ENCODE measurements around the gene FCRL4. TPM values are rescaled to one million over a fixed set of nuclear protein-coding genes. Genes with fewer than 3 reads are reported as not detected.
"Not testable (repeated sequence)": the region's sequence is repeated elsewhere in the genome, so short reads cannot be mapped to it uniquely, and the experiment has no call there.

FCRL4 gene
- total and polyA plus RNA-seq, 2 donors, result not detected

GRCh38 chr1:157580179-157580827, 17.6 kb downstream of the FCRL4 start:
- H3K4me3 ChIP-seq (ENCODE audit: low read depth, low read length), result no peak overlapping the region
- H3K36me3 ChIP-seq (ENCODE audit: insufficient read depth), result no peaks in the 10 kb centered on the region
- DNase-seq (ENCODE audit: extremely low spot score), result peak; percentile 6
- no peak overlapping the region for H3K27ac ChIP-seq (ENCODE audit: low read depth)
- 14% methylated on average over 4 of the region's 4 CpGs for WGBS
- no peaks in the 10 kb centered on the region for H3K4me1 ChIP-seq (ENCODE audit: insufficient read depth)

GRCh38 chr1:157577420-157577819, 20.5 kb downstream of the FCRL4 start:
- no peak for DNase-seq (ENCODE audit: extremely low spot score)
- WGBS, result 74% methylated on average over 3 of the region's 3 CpGs
- Histone ChIP-seq H3K4me3 (ENCODE audit: low read depth, low read length) (no peak overlapping the region), H3K27ac (ENCODE audit: low read depth) (no peak overlapping the region), H3K36me3 (ENCODE audit: insufficient read depth) (no peaks in the 10 kb centered on the region), H3K4me1 (ENCODE audit: insufficient read depth) (no peaks in the 10 kb centered on the region)

DNA sequence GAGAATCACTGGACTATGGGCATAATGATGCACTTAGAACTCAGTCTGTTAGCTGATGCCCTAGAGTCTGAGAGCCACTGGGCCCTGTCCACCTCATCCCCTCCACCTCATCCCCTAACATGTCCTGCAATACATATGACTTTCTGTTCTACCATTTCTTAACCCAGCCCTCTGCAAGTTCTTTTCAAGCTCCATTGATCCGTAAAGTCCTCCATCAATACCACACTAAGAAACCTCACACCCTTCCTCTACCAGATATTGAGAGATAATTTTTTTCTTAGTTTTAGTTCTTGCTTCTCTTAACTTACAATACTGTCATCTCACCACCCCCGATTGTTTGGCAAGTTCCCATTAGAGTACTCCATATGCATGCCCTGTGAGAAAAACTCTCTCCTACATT, 22.1 kb downstream of the FCRL4 start:
- H3K4me3 ChIP-seq (ENCODE audit: low read depth, low read length), result no peak overlapping the region
- DNase-seq (ENCODE audit: extremely low spot score), result no peak
- no peaks in the 10 kb centered on the region for H3K36me3 ChIP-seq (ENCODE audit: insufficient read depth)
- no peaks in the 10 kb centered on the region for H3K4me1 ChIP-seq (ENCODE audit: insufficient read depth)
- no peak overlapping the region for H3K27ac ChIP-seq (ENCODE audit: low read depth)
- 86% methylated on average over 2 of the region's 2 CpGs for WGBS

DNA sequence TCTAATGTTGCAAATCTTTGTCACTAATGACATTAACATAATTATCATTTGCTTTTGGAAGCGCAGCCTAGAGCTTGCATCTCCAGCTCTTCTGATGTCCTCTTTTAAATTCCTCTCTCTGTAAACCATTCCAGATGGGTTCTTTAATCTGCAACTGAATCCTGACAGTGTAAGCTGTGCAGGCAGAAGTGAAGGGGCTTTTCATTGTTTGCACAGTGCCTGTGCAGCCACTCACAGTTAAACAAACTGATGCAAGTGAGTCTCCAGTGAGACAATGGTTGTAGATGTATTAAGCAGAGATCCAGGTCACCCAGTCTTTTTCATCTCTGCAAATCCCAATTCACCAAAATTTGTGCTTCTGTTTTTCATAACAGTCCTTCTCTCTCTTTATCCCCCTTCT, 23.0 kb downstream of the FCRL4 start:
- Histone ChIP-seq H3K36me3 (ENCODE audit: insufficient read depth) (no peaks in the 10 kb centered on the region), H3K4me1 (ENCODE audit: insufficient read depth) (no peaks in the 10 kb centered on the region), H3K4me3 (ENCODE audit: low read depth, low read length) (no peak overlapping the region), H3K27ac (ENCODE audit: low read depth) (no peak overlapping the region)
- 32% methylated on average over 1 of the region's 1 CpG for WGBS
- DNase-seq (ENCODE audit: extremely low spot score), result no peak

- 75% methylated on average over 14 of the region's 14 CpGs for WGBS
- Histone ChIP-seq H3K36me3 (ENCODE audit: insufficient read depth) (no peaks in the 10 kb centered on the region), H3K27ac (ENCODE audit: low read depth) (no peak overlapping the region), H3K4me3 (ENCODE audit: low read depth, low read length) (no peak overlapping the region), H3K4me1 (ENCODE audit: insufficient read depth) (no peaks in the 10 kb centered on the region)
- no peak for DNase-seq (ENCODE audit: extremely low spot score)
Measured at GRCh38 chr1:157566484-157567300, 31.2 kb downstream of the FCRL4 start.

GRCh38 chr1:157562515-157562914, 35.4 kb downstream of the FCRL4 start:
- WGBS, result 12% methylated on average over 2 of the region's 2 CpGs
- Histone ChIP-seq H3K4me3 (ENCODE audit: low read depth, low read length) (no peak overlapping the region), H3K27ac (ENCODE audit: low read depth) (no peak overlapping the region), H3K36me3 (ENCODE audit: insufficient read depth) (no peaks in the 10 kb centered on the region), H3K4me1 (ENCODE audit: insufficient read depth) (no peaks in the 10 kb centered on the region)
- DNase-seq (ENCODE audit: extremely low spot score), result no peak

DNA sequence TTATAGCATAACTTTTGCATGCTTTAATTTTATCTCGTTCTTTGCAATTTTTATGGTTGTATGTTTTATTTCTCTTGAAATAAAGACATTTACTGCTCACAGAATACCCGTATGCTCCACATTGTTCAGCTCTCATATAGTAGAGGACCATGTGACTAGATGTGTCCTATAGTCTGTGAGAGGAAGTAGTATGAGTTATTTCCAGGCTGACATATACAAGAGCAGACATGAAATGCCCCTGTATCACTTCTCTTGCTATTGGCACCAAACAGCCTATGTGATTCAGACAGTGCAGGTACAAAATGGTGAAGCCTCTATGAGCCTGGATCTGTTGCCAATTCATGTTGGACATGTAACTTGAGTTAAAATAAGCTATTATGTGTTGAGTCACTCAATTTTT, 39.8 kb downstream of the FCRL4 start:
- no peak for DNase-seq (ENCODE audit: extremely low spot score)
- WGBS, result 19% methylated on average over 2 of the region's 2 CpGs
- H3K27ac ChIP-seq (ENCODE audit: low read depth), result no peak overlapping the region
- no peaks in the 10 kb centered on the region for H3K4me1 ChIP-seq (ENCODE audit: insufficient read depth)
- H3K4me3 ChIP-seq (ENCODE audit: low read depth, low read length), result no peak overlapping the region
- H3K36me3 ChIP-seq (ENCODE audit: insufficient read depth), result no peaks in the 10 kb centered on the region

- DNase-seq (ENCODE audit: extremely low spot score), result no peak
- no peaks in the 10 kb centered on the region for H3K4me1 ChIP-seq (ENCODE audit: insufficient read depth)
- H3K4me3 ChIP-seq (ENCODE audit: low read depth, low read length), result no peak within 1 kb of the TSS
- 71% methylated on average over 10 of the region's 10 CpGs for WGBS
- no peaks in the 10 kb centered on the region for H3K36me3 ChIP-seq (ENCODE audit: insufficient read depth)
- H3K27ac ChIP-seq (ENCODE audit: low read depth), result no peak within 1 kb of the TSS
Measured at GRCh38 chr1:157551694-157552693, 45.9 kb downstream of the FCRL4 start, which contains the start of gene FCRL5. FCRL5 (minus strand) TSS chr1:157552515; CDS start chr1:157552362, 153 bp downstream.

GRCh38 chr1:157548081-157548480, 49.8 kb downstream of the FCRL4 start:
- DNase-seq (ENCODE audit: extremely low spot score); H3K4me3 ChIP-seq (ENCODE audit: low read depth, low read length); H3K27ac ChIP-seq (ENCODE audit: low read depth); H3K36me3 ChIP-seq (ENCODE audit: insufficient read depth); H3K4me1 ChIP-seq (ENCODE audit: insufficient read depth): not testable (repeated sequence)
- WGBS, result 79% methylated on average over 1 of the region's 1 CpG

- WGBS, result 82% methylated on average over 6 of the region's 6 CpGs
Measured at GRCh38 chr1:157542676-157543075, 55.2 kb downstream of the FCRL4 start.

DNA sequence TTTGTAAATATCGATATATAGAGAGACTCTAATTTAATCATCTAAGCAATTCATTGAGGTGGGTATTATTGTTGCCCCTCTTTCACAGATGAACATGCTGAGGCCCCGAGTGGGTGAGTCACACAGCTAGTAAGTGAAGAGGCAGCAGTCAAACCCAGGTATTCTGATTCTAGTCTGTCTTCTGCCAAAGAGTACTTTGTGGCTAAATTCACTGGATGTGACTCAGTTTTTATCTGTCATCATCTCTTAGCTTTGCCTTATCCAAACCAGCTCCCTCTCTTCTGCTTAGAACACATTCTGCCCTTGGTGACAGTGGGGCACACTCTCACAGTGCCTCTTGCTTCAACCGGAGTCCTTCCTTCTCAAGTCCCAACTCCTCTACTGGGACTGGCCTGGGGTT, 57.0 kb downstream of the FCRL4 start:
- no peak overlapping the region for H3K4me3 ChIP-seq (ENCODE audit: low read depth, low read length)
- no peak for DNase-seq (ENCODE audit: extremely low spot score)
- no peaks in the 10 kb centered on the region for H3K4me1 ChIP-seq (ENCODE audit: insufficient read depth)
- H3K27ac ChIP-seq (ENCODE audit: low read depth), result no peak overlapping the region
- no peaks in the 10 kb centered on the region for H3K36me3 ChIP-seq (ENCODE audit: insufficient read depth)
- 64% methylated on average over 3 of the region's 3 CpGs for WGBS

More at GRCh38 chr1:157542676-157543075, 55.2 kb downstream of the FCRL4 start:
- H3K36me3 ChIP-seq (ENCODE audit: insufficient read depth), result no peaks in the 10 kb centered on the region
- DNase-seq (ENCODE audit: extremely low spot score), result no peak
- no peaks in the 10 kb centered on the region for H3K4me1 ChIP-seq (ENCODE audit: insufficient read depth)
- no peak overlapping the region for H3K4me3 ChIP-seq (ENCODE audit: low read depth, low read length)
- no peak overlapping the region for H3K27ac ChIP-seq (ENCODE audit: low read depth)

DNA sequence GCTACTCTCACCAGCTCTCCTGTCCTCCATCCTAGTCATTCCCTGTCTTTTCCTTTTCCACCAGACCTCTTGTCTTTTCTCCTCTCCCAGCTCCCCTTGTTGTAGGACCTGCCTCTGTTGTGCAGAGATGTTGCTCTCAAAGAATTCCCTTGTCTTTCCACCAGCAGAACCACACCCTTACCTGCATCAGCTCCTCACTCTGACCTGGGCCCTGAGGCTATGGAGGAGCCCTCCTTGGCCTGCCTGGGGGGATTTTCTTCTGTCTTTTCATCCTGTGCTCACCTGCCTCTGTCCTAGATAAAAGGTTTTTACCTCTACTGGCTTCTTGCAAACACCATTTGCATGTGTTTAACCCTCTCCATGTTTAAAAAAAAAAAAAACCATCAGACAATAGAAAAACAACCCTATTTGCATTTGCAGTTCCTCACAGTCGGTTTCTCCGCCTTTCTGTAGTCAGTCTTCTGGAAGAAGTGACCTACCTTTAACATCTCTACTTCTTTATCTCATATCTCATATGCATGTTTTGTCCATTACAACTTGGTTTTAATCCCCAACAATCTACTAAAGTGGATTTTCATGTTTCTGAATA, 57.6 kb downstream of the FCRL4 start:
- no peak overlapping the region for H3K4me3 ChIP-seq (ENCODE audit: low read depth, low read length)
- no peaks in the 10 kb centered on the region for H3K4me1 ChIP-seq (ENCODE audit: insufficient read depth)
- whole genome bisulfite sequencing, result 16% methylated on average over 2 of the region's 2 CpGs
- no peak overlapping the region for H3K27ac ChIP-seq (ENCODE audit: low read depth)
- no peak for DNase-seq (ENCODE audit: extremely low spot score)
- H3K36me3 ChIP-seq (ENCODE audit: insufficient read depth), result no peaks in the 10 kb centered on the region

GRCh38 chr1:157539568-157539967, 58.3 kb downstream of the FCRL4 start:
- no peak for DNase-seq (ENCODE audit: extremely low spot score)
- H3K36me3 ChIP-seq (ENCODE audit: insufficient read depth), result no peaks in the 10 kb centered on the region
- no peaks in the 10 kb centered on the region for H3K4me1 ChIP-seq (ENCODE audit: insufficient read depth)
- no peak overlapping the region for H3K27ac ChIP-seq (ENCODE audit: low read depth)
- H3K4me3 ChIP-seq (ENCODE audit: low read depth, low read length), result no peak overlapping the region
